ENCODE results near the gene GAL.

GAL gene

DNA sequence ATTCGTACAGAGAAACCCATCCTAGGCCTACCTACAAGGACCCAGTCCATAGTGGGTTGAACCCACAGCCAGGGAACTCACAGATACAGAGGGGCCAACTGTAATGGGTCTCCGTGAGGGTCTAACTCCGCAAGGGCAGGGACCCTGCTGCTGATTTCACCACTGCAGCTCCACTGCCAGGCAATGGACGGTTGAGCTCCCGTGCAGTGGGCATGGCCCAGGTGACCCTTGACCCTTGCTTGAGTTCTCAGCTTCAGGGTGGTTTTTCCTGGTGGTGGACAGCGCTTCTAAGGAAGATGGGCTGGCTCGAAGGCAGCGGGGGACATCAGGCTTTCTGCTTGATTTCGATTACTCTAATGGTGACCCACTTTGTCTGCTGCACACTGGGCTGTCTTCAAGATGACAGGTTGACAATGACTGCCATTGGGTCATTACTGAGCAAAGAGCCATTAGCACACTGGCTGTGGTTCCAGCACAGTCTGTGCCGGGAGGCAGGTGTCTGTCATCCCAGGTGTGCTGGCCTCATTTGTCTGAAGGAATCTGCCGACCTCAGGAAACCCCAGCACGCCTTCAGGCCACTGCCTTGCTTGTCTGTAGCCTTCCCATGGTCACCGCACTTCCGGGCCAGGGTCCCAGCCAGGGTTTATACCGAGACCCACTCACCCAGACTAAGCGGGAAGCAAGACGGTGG, 3.7 kb upstream of the GAL start:
- 91 to 92% methylated on average over 17 of the region's 17 CpGs for WGBS, 2 experiments

DNA sequence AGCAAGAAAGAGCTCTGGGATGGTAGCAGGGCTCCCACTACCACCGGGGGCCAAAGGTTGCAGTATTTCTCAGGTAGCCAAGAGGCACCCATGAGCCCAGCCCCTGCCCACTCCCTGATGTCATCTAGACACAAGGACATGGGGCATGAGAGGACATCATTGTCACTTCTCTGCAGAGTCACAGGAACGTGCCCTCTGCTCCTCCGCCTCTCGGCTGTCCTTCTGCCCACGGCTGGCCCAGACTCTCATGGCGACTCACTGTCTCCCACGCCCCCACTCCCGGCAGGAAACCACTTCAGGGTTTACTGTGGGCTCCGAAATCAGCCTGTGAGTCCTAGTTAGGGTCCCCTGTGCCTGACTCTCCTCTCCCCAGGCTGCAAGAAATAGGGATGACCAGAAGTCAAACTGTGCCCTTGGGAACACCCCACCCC, 1.8 kb upstream of the GAL start:
- H3K9me3 ChIP-seq (ENCODE audit: control insufficient read depth, low read length): no peaks in the 10 kb centered on the region
- peaks cover 54% of the 10 kb centered on the region for H3K27me3 ChIP-seq (ENCODE audit: control insufficient read depth, insufficient read depth, low read length, poor library complexity, severe bottlenecking)
- H3K4me1 ChIP-seq (ENCODE audit: control insufficient read depth, insufficient read depth, low read length): peaks cover 7% of the 10 kb centered on the region
- no peak overlapping the region for H3K4me3 ChIP-seq (ENCODE audit: insufficient read depth, low read depth, low read length)
- 66 to 69% methylated on average over 9 of the region's 9 CpGs for WGBS, 2 experiments
- no peaks in the 10 kb centered on the region for H3K36me3 ChIP-seq (ENCODE audit: control insufficient read depth, insufficient read depth, low read length)
- H3K27ac ChIP-seq (ENCODE audit: insufficient read depth, low read depth, low read length, poor library complexity, severe bottlenecking): no peak overlapping the region

More for the DNA sequence above, 3.7 kb upstream of the GAL start:
- no peaks in the 10 kb centered on the region for H3K9me3 ChIP-seq (ENCODE audit: control insufficient read depth, low read length)
- H3K27me3 ChIP-seq (ENCODE audit: control insufficient read depth, insufficient read depth, low read length, poor library complexity, severe bottlenecking): peaks cover 36% of the 10 kb centered on the region
- H3K27ac ChIP-seq (ENCODE audit: insufficient read depth, low read depth, low read length, poor library complexity, severe bottlenecking): no peak overlapping the region
- H3K36me3 ChIP-seq (ENCODE audit: control insufficient read depth, insufficient read depth, low read length): no peaks in the 10 kb centered on the region
- peaks cover 10% of the 10 kb centered on the region for H3K4me1 ChIP-seq (ENCODE audit: control insufficient read depth, insufficient read depth, low read length)
- H3K4me3 ChIP-seq (ENCODE audit: insufficient read depth, low read depth, low read length): no peak overlapping the region

DNA sequence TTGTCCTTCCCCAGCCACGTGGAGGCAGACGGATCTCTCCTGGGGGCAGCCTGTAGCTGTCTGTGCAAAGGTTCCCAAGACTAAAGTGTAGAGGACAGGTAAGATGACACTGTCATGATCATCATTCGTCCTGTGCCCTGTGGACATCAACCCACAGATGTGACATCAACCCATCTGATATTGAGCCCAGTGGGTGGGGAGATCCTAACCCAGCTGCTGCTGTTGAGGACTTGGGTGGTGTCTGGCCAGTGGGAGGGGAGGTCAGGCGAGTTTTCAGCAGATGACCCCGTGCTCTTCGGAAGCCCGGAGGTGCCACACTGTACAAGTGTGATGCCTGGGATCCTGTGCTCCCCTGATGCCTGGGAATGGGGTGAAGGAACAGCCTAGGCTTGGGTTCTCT, 1.2 kb upstream of the GAL start:
- no peak overlapping the region for H3K4me3 ChIP-seq (ENCODE audit: insufficient read depth, low read depth, low read length)
- H3K9me3 ChIP-seq (ENCODE audit: control insufficient read depth, low read length): no peaks in the 10 kb centered on the region
- H3K27ac ChIP-seq (ENCODE audit: insufficient read depth, low read depth, low read length, poor library complexity, severe bottlenecking): no peak overlapping the region
- peaks cover 6% of the 10 kb centered on the region for H3K4me1 ChIP-seq (ENCODE audit: control insufficient read depth, insufficient read depth, low read length)
- H3K36me3 ChIP-seq (ENCODE audit: control insufficient read depth, insufficient read depth, low read length): no peaks in the 10 kb centered on the region
- WGBS, 2 experiments: 88 to 90% methylated on average over 7 of the region's 7 CpGs
- peaks cover 54% of the 10 kb centered on the region for H3K27me3 ChIP-seq (ENCODE audit: control insufficient read depth, insufficient read depth, low read length, poor library complexity, severe bottlenecking)

DNA sequence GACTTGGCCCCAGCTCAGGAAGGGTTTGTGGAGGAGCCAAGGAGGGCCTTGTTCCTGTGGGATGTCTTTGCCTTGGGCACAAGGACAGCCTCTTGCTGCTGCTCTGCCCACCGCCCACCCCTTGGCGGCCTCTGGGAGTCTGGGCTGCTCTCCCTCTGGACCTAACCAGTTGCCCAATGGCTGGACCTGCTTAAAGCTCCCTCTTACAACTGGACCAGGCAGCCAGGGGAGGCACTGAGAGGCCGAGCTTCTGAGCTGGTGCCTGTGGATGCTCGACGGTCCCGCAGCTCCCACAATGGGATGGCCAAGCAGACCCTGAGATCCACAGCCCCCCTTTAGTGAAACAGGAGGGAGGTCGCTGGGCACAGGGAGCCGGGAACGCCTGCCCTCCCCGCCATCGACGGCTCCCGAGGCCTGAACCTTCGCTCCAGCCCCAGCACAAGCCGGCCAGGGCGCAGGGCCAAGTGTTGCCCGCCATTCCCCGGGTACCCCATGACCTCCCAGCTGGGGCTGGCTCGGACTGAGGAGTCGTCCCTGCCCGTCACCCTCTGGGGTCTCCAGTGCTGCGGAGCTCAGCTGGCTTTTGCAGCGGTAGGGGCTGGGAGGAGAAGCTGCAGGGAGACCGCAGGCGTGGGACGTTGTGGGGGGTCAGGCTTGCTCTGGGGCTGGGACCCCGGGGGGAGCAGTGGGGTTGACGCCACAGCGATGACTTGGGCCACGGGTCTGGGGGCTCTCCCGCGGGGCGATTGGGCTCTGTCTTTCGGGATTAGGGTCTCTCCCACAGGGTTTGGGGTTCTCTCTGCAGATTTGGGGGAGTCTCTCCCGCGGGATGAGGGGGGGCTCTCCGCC, 584 bp upstream of the GAL start:
- Histone ChIP-seq H3K4me1 (ENCODE audit: control insufficient read depth, insufficient read depth, low read length) (peaks cover 6% of the 10 kb centered on the region), H3K27me3 (ENCODE audit: control insufficient read depth, insufficient read depth, low read length, poor library complexity, severe bottlenecking) (peaks cover 54% of the 10 kb centered on the region), H3K27ac (ENCODE audit: insufficient read depth, low read depth, low read length, poor library complexity, severe bottlenecking) (no peak overlapping the region), H3K36me3 (ENCODE audit: control insufficient read depth, insufficient read depth, low read length) (no peaks in the 10 kb centered on the region), H3K9me3 (ENCODE audit: control insufficient read depth, low read length) (no peaks in the 10 kb centered on the region), H3K4me3 (ENCODE audit: insufficient read depth, low read depth, low read length) (peak overlapping the region; percentile 43)
- 48% methylated on average over 37 of the region's 37 CpGs for WGBS, 2 experiments

DNA sequence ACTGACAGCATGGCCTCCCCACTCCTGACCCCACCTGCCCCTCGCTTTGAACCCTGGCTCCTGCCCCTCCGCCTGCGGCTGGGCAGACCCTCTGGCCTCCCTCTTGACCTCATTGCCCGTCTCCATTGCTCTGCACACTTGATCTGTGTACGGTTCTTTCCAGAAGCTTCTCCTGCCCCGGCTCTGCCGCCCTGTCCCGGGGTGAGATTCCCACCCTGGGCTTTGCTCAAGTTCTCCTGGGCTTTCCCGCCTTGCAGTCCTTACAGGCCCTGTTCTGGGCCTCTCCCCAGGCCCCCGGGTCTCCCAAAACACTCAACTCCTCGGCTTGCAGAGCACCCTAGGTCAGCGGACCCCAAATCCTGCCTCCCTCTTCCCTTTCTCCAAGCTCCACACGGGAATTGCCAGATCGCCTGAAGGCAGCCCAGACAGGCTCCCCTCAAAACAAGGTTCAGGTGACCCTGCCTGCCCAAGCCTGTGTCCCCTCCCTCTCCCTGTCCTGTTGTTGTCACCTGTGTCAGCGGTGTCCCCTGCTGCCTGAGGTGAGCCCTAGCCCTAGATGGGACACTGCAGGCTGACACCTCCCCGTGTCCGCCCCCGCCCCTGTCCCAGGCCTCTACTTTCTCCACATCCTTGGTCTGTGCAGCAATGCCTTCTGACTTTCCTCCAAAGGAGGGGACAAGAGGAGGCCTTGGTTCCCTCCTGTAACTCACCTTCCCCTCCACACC, 1.5 kb downstream of the GAL start:
- H3K36me3 ChIP-seq (ENCODE audit: control insufficient read depth, insufficient read depth, low read length): no peaks in the 10 kb centered on the region
- peaks cover 54% of the 10 kb centered on the region for H3K27me3 ChIP-seq (ENCODE audit: control insufficient read depth, insufficient read depth, low read length, poor library complexity, severe bottlenecking)
- H3K27ac ChIP-seq (ENCODE audit: insufficient read depth, low read depth, low read length, poor library complexity, severe bottlenecking): no peak overlapping the region
- WGBS, 2 experiments: 86 to 91% methylated on average over 18 of the region's 18 CpGs
- H3K9me3 ChIP-seq (ENCODE audit: control insufficient read depth, low read length): no peaks in the 10 kb centered on the region
- H3K4me3 ChIP-seq (ENCODE audit: insufficient read depth, low read depth, low read length): no peak overlapping the region
- peaks cover 6% of the 10 kb centered on the region for H3K4me1 ChIP-seq (ENCODE audit: control insufficient read depth, insufficient read depth, low read length)

DNA sequence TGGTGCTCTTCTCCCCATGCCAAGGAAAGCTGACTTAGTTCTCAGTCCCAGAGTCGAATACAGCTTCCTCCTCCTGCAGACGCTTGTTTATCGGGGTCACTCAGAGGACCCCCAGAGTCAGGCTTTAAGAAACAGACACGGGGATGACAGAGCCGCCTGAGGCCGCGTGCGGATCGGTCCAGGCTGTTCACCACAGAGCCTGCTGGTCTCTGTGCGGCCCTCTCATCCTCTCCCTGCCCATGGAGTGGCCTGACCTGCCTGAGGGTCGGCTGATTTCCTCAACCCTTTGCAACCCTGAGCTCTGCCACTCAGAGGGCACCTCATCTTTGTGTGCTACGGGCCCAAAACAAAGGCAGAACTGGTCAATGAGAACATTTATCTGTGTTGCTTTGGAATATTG, 2.1 kb downstream of the GAL start:
- H3K27me3 ChIP-seq (ENCODE audit: control insufficient read depth, insufficient read depth, low read length, poor library complexity, severe bottlenecking): peaks cover 54% of the 10 kb centered on the region
- 93% methylated on average over 12 of the region's 12 CpGs for WGBS, 2 experiments
- H3K4me1 ChIP-seq (ENCODE audit: control insufficient read depth, insufficient read depth, low read length): peaks cover 6% of the 10 kb centered on the region
- no peaks in the 10 kb centered on the region for H3K9me3 ChIP-seq (ENCODE audit: control insufficient read depth, low read length)
- H3K27ac ChIP-seq (ENCODE audit: insufficient read depth, low read depth, low read length, poor library complexity, severe bottlenecking): no peak overlapping the region
- no peaks in the 10 kb centered on the region for H3K36me3 ChIP-seq (ENCODE audit: control insufficient read depth, insufficient read depth, low read length)
- no peak overlapping the region for H3K4me3 ChIP-seq (ENCODE audit: insufficient read depth, low read depth, low read length)

DNA sequence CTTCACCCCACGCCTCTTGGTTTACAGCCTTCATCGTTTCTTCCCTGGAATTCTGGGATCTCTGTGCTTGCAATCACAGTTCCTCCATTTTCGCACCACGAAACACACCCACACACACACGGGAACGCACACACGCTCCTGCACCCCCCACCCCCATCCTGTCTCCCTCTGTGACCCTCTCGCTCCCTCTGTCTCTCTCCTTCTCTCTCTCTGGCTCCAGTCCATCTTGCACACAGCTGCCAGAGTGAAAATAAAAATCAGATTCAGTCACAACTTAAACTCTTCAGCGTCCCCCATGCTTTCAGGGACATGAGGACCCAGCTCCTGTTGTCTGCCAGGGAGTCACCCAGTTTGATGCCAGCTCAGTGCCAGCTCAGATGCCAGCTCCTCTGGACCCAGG, 3.0 kb downstream of the GAL start:
- H3K4me1 ChIP-seq (ENCODE audit: control insufficient read depth, insufficient read depth, low read length): peaks cover 6% of the 10 kb centered on the region
- no peak overlapping the region for H3K4me3 ChIP-seq (ENCODE audit: insufficient read depth, low read depth, low read length)
- no peaks in the 10 kb centered on the region for H3K9me3 ChIP-seq (ENCODE audit: control insufficient read depth, low read length)
- H3K27me3 ChIP-seq (ENCODE audit: control insufficient read depth, insufficient read depth, low read length, poor library complexity, severe bottlenecking): peaks cover 52% of the 10 kb centered on the region
- no peaks in the 10 kb centered on the region for H3K36me3 ChIP-seq (ENCODE audit: control insufficient read depth, insufficient read depth, low read length)
- 92 to 93% methylated on average over 9 of the region's 9 CpGs for WGBS, 2 experiments
- no peak overlapping the region for H3K27ac ChIP-seq (ENCODE audit: insufficient read depth, low read depth, low read length, poor library complexity, severe bottlenecking)

DNA sequence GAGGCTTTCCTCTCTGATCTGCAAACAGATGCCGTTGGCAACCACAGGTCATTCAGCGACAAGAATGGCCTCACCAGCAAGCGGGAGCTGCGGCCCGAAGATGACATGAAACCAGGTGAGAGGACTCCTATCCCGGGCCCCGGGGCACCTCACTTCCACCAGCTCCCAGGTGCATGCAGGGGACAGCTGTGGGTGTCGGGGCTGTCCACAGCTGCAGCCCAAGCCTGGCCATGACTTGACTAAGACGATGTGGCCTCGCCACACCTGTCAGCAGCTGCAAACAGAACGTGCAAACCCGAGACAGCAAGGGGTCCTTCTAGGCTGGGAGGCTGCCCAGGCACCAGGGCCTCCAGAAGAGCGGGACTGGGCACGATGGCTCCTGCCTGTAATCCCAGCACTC, 3.6 kb downstream of the GAL start:
- WGBS, 2 experiments: 92 to 93% methylated on average over 14 of the region's 14 CpGs
- Histone ChIP-seq H3K27ac (ENCODE audit: insufficient read depth, low read depth, low read length, poor library complexity, severe bottlenecking) (no peak overlapping the region), H3K4me3 (ENCODE audit: insufficient read depth, low read depth, low read length) (no peak overlapping the region), H3K27me3 (ENCODE audit: control insufficient read depth, insufficient read depth, low read length, poor library complexity, severe bottlenecking) (peaks cover 45% of the 10 kb centered on the region), H3K4me1 (ENCODE audit: control insufficient read depth, insufficient read depth, low read length) (peaks cover 6% of the 10 kb centered on the region), H3K9me3 (ENCODE audit: control insufficient read depth, low read length) (no peaks in the 10 kb centered on the region), H3K36me3 (ENCODE audit: control insufficient read depth, insufficient read depth, low read length) (no peaks in the 10 kb centered on the region)

DNA sequence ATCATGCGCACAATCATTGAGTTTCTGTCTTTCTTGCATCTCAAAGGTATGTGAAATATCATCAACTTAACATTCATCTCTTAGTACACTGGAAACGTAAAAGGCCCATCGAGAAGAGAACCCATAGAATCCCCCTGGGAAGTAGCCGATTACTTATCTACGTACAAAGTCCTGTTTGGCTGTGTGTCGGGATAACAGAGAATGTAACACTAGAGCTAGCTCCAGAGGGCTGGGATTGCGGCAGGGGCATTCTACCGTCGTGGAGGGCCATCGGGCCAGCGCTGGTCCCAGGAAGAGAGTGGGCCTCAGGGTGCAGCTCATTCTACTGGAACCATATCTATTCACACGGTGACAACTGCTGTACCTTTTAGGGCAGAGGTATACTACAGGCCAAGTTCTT, 4.5 kb downstream of the GAL start:
- H3K9me3 ChIP-seq (ENCODE audit: control insufficient read depth, low read length): no peaks in the 10 kb centered on the region
- H3K4me1 ChIP-seq (ENCODE audit: control insufficient read depth, insufficient read depth, low read length): peaks cover 6% of the 10 kb centered on the region
- H3K36me3 ChIP-seq (ENCODE audit: control insufficient read depth, insufficient read depth, low read length): no peaks in the 10 kb centered on the region
- H3K4me3 ChIP-seq (ENCODE audit: insufficient read depth, low read depth, low read length): no peak overlapping the region
- H3K27me3 ChIP-seq (ENCODE audit: control insufficient read depth, insufficient read depth, low read length, poor library complexity, severe bottlenecking): peaks cover 36% of the 10 kb centered on the region
- H3K27ac ChIP-seq (ENCODE audit: insufficient read depth, low read depth, low read length, poor library complexity, severe bottlenecking): no peak overlapping the region
- 88 to 90% methylated on average over 12 of the region's 12 CpGs for WGBS, 2 experiments
